ENCODE results near the gene NRG3.

Gene NRG3

DNA sequence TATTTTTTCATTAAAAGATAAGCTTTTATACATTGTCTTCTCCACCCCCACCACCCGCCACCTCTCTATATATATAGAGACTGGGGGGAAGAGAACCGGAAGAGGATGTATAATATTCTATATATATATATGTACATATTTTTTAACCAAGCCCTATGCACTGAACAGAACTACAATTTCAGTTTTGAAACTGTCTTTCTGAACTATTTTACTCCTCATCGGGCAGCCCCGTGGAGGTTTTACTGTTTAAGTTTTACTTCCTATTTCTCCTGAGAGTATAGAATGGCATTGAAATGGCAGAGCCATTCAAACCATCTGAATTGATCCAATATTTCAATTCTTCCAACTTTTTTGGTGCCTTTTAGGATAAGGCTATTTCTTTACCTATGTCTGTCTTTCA lies 1047.1 kb downstream of the NRG3 start:
- no peak overlapping the region for H3K4me3 ChIP-seq (ENCODE audit: low read depth, low read length, poor library complexity, severe bottlenecking)
- no peaks in the 10 kb centered on the region for H3F3A ChIP-seq (ENCODE audit: insufficient read depth, low read length)
- no peaks in the 10 kb centered on the region for H4K20me1 ChIP-seq (ENCODE audit: insufficient read depth, low read length)
- H3K79me2 ChIP-seq (ENCODE audit: insufficient read depth, low read length) = no peaks in the 10 kb centered on the region
- H3K9me2 ChIP-seq (ENCODE audit: low read depth, low read length) = no peaks in the 10 kb centered on the region
- H3K27me3 ChIP-seq (ENCODE audit: insufficient read depth, low read length) = no peaks in the 10 kb centered on the region
- H2AFZ ChIP-seq (ENCODE audit: low read length) = no peak overlapping the region
- H3K4me2 ChIP-seq (ENCODE audit: low read length) = no peak overlapping the region
- H3K9ac ChIP-seq (ENCODE audit: low read length) = no peak overlapping the region
- TF ChIP-seq, protein P1, sequence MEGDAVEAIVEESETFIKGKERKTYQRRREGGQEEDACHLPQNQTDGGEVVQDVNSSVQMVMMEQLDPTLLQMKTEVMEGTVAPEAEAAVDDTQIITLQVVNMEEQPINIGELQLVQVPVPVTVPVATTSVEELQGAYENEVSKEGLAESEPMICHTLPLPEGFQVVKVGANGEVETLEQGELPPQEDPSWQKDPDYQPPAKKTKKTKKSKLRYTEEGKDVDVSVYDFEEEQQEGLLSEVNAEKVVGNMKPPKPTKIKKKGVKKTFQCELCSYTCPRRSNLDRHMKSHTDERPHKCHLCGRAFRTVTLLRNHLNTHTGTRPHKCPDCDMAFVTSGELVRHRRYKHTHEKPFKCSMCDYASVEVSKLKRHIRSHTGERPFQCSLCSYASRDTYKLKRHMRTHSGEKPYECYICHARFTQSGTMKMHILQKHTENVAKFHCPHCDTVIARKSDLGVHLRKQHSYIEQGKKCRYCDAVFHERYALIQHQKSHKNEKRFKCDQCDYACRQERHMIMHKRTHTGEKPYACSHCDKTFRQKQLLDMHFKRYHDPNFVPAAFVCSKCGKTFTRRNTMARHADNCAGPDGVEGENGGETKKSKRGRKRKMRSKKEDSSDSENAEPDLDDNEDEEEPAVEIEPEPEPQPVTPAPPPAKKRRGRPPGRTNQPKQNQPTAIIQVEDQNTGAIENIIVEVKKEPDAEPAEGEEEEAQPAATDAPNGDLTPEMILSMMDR (IDR thresholded peaks at IDR 0.05; ENCODE audit: low read length) = no peak
- no peak for TF ChIP-seq EZH2 (IDR thresholded peaks at IDR 0.05; ENCODE audit: borderline replicate concordance, low read length)
- peaks cover 8% of the 10 kb centered on the region for H3K4me1 ChIP-seq (ENCODE audit: insufficient read depth, low read length, severe bottlenecking)
- H3K36me3 ChIP-seq (ENCODE audit: insufficient read depth, low read length) = peaks cover 21% of the 10 kb centered on the region
- H3K27ac ChIP-seq (ENCODE audit: low read depth, low read length, poor library complexity, severe bottlenecking) = no peak overlapping the region
- peaks cover 5% of the 10 kb centered on the region for H3K9me3 ChIP-seq (ENCODE audit: low read length)

DNA sequence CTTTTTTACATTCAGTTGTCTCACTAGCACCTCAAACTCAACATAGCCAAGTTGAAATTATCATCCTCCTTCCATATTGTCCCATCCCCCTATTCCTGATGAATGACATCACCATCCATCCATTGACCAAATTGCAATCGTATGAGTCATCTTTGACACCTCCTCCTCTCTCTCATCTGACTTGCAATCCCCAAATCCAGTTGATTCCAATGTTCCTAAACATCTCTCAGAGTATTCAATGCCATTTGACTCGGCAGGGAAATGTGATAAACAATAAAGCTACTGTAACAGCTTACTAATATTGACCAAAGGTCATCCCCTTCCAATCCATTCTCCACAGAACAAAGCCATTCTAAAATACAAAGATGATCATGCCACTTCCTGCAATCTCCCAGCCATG lies 1047.8 kb downstream of the NRG3 start:
- peaks cover 8% of the 10 kb centered on the region for H3K4me1 ChIP-seq (ENCODE audit: insufficient read depth, low read length, severe bottlenecking)
- H3K27me3 ChIP-seq (ENCODE audit: insufficient read depth, low read length) = no peaks in the 10 kb centered on the region
- TF ChIP-seq EZH2 (IDR thresholded peaks at IDR 0.05; ENCODE audit: borderline replicate concordance, low read length) = no peak
- TF ChIP-seq, protein P1 (IDR thresholded peaks at IDR 0.05; ENCODE audit: low read length) = no peak
- no peak overlapping the region for H2AFZ ChIP-seq (ENCODE audit: low read length)
- H3F3A ChIP-seq (ENCODE audit: insufficient read depth, low read length) = no peaks in the 10 kb centered on the region
- no peak overlapping the region for H3K9ac ChIP-seq (ENCODE audit: low read length)
- no peak overlapping the region for H3K4me2 ChIP-seq (ENCODE audit: low read length)
- H3K79me2 ChIP-seq (ENCODE audit: insufficient read depth, low read length) = no peaks in the 10 kb centered on the region
- no peak overlapping the region for H3K27ac ChIP-seq (ENCODE audit: low read depth, low read length, poor library complexity, severe bottlenecking)
- H3K9me3 ChIP-seq (ENCODE audit: low read length) = peaks cover 5% of the 10 kb centered on the region
- peaks cover 21% of the 10 kb centered on the region for H3K36me3 ChIP-seq (ENCODE audit: insufficient read depth, low read length)
- no peaks in the 10 kb centered on the region for H4K20me1 ChIP-seq (ENCODE audit: insufficient read depth, low read length)
- H3K4me3 ChIP-seq (ENCODE audit: low read depth, low read length, poor library complexity, severe bottlenecking) = no peak overlapping the region
- no peaks in the 10 kb centered on the region for H3K9me2 ChIP-seq (ENCODE audit: low read depth, low read length)

DNA sequence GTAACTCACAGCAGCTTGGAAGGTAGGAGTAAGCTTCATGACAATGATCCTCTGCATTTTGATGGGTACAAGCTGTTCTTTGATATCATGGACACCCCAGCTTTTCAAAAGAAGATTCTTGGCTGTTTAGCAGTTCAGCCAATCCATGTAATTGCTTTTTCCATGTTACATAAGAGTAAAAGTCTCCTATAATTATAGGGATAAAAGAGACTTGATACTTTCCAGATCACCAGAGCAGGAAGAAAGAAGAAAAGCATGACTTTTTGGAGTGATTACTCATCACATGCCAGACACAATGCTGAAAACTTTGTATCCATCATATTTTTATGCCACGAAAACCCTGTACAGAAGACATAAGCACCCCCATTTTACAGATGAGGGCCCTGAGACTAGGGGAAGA lies 1049.7 kb downstream of the NRG3 start:
- Histone ChIP-seq H2AFZ (ENCODE audit: low read length) (no peak overlapping the region), H3F3A (ENCODE audit: insufficient read depth, low read length) (no peaks in the 10 kb centered on the region), H3K36me3 (ENCODE audit: insufficient read depth, low read length) (peaks cover 8% of the 10 kb centered on the region), H3K4me2 (ENCODE audit: low read length) (no peak overlapping the region), H3K9me2 (ENCODE audit: low read depth, low read length) (no peaks in the 10 kb centered on the region), H3K9ac (ENCODE audit: low read length) (no peak overlapping the region), H3K4me3 (ENCODE audit: low read depth, low read length, poor library complexity, severe bottlenecking) (no peak overlapping the region), H3K4me1 (ENCODE audit: insufficient read depth, low read length, severe bottlenecking) (peaks cover 8% of the 10 kb centered on the region), H3K27me3 (ENCODE audit: insufficient read depth, low read length) (no peaks in the 10 kb centered on the region), H4K20me1 (ENCODE audit: insufficient read depth, low read length) (no peaks in the 10 kb centered on the region), H3K27ac (ENCODE audit: low read depth, low read length, poor library complexity, severe bottlenecking) (no peak overlapping the region), H3K79me2 (ENCODE audit: insufficient read depth, low read length) (no peaks in the 10 kb centered on the region), H3K9me3 (ENCODE audit: low read length) (peaks cover 1% of the 10 kb centered on the region)
- TF ChIP-seq EZH2 (IDR thresholded peaks at IDR 0.05; ENCODE audit: borderline replicate concordance, low read length) = no peak
- TF ChIP-seq, protein P1 (IDR thresholded peaks at IDR 0.05; ENCODE audit: low read length) = no peak
